ENCODE data around the gene DLGAP1. TPM values are rescaled to one million over a fixed set of nuclear protein-coding genes. Genes with fewer than 3 reads are reported as not detected.

The DLGAP1 gene
- total and polyA plus RNA-seq, 2 experiments from 2014 or later: 17.0 to 48.5 TPM

GRCh38 chr18:3653263-3653850 lies 801.8 kb downstream of the DLGAP1 start:
- no peak overlapping the region for H3K4me2 ChIP-seq
- H3K4me1 ChIP-seq (ENCODE audit: insufficient read depth): peaks cover 42% of the 10 kb centered on the region
- H3K27ac ChIP-seq (ENCODE audit: low read depth): peak overlapping the region; percentile 42; the same call in 1 of the 2 replicates
- TF ChIP-seq ETS1 (IDR thresholded peaks at IDR 0.05): no peak
- no peak for TF ChIP-seq EZH2 (IDR thresholded peaks at IDR 0.05; ENCODE audit: low read depth, unreplicated experiment)
- no peak for TF ChIP-seq ZNF331 (CRISPR knock-in tag; IDR thresholded peaks at IDR 0.05; ENCODE audit: low read depth)
- no peak for TF ChIP-seq ZNF462 (CRISPR knock-in tag; IDR thresholded peaks at IDR 0.05)
- TF ChIP-seq CREB1 (CRISPR knock-in tag; IDR thresholded peaks at IDR 0.05; ENCODE audit: low read depth): no peak
- TF ChIP-seq JUNB (IDR thresholded peaks at IDR 0.05; ENCODE audit: unreplicated experiment): no peak
- no peak for TF ChIP-seq REST (IDR thresholded peaks at IDR 0.05; ENCODE audit: unreplicated experiment)
- no peak for TF ChIP-seq ZNF114 (CRISPR knock-in tag; IDR thresholded peaks at IDR 0.05)
- TF ChIP-seq CTCF (conservative IDR thresholded peaks at IDR 0.05; ENCODE audit: low read depth in 2 of 2): no peak
- TF ChIP-seq NANOG (IDR thresholded peaks at IDR 0.05; ENCODE audit: borderline replicate concordance): no peak
- ATAC-seq (no peak), DNase-seq (ENCODE audit: low spot score) (no peak)
- H3K4me3 ChIP-seq: no peak overlapping the region
- no peak overlapping the region; the same call in 2 of the 3 replicates for H3K4me3 Mint-ChIP-seq
- H3K79me2 ChIP-seq (replicated peaks; ENCODE audit: insufficient read depth): no peaks in the 10 kb centered on the region
- no peak overlapping the region for H2AFZ ChIP-seq
- H3K36me3 ChIP-seq (ENCODE audit: insufficient read depth): no peaks in the 10 kb centered on the region
- H3F3A ChIP-seq (replicated peaks; ENCODE audit: low read depth): peaks cover 24% of the 10 kb centered on the region
- no peaks in the 10 kb centered on the region for H3K9me2 ChIP-seq (ENCODE audit: insufficient read depth)
- H3K27me3 ChIP-seq (ENCODE audit: insufficient read depth): no peaks in the 10 kb centered on the region
- no peaks in the 10 kb centered on the region for H4K20me1 ChIP-seq (replicated peaks; ENCODE audit: insufficient read depth)
- H3K27ac Mint-ChIP-seq: peak overlapping the region; percentile 82
- peaks cover 13% of the 10 kb centered on the region for H3K27me3 Mint-ChIP-seq (ENCODE audit: insufficient read depth, low read depth, poor library complexity)
- H3K4me1 Mint-ChIP-seq: peaks cover 40% of the 10 kb centered on the region
- peaks cover 8% of the 10 kb centered on the region; the same call in 2 of the 3 replicates for H3K36me3 Mint-ChIP-seq (ENCODE audit: low read depth)
- H3K9me3 Mint-ChIP-seq: no peaks in the 10 kb centered on the region

All from GM23338 (cell line).